ENCODE measurements around the gene FOSL1. TPM values are rescaled to one million over a fixed set of nuclear protein-coding genes. Genes with fewer than 3 reads are reported as not detected.

The FOSL1 gene
- total RNA-seq, 2 donors from 2014 or later = 18.7 to 24.8 TPM

GRCh38 chr11:65869643-65870306, 30.4 kb downstream of the FOSL1 start:
- Mint-ChIP-seq H3K27me3 (no peaks in the 10 kb centered on the region), H3K9me3 (no peaks in the 10 kb centered on the region), H3K4me1 (peaks cover 4% of the 10 kb centered on the region), H3K27ac (peak overlapping the region; percentile 46), H3K36me3 (ENCODE audit: low read depth) (peaks cover 32% of the 10 kb centered on the region), H3K4me3 (no peak overlapping the region)
- no peak for ATAC-seq (replicated peaks)

GRCh38 chr11:65868907-65869306, 31.3 kb downstream of the FOSL1 start:
- no peak for ATAC-seq (replicated peaks)
- H3K27me3 Mint-ChIP-seq = no peaks in the 10 kb centered on the region
- H3K27ac Mint-ChIP-seq = peak overlapping the region; percentile 46
- H3K4me1 Mint-ChIP-seq = peaks cover 4% of the 10 kb centered on the region
- no peak overlapping the region for H3K4me3 Mint-ChIP-seq
- peaks cover 40% of the 10 kb centered on the region for H3K36me3 Mint-ChIP-seq (ENCODE audit: low read depth)
- H3K9me3 Mint-ChIP-seq = no peaks in the 10 kb centered on the region

- H3K4me1 Mint-ChIP-seq = peaks cover 4% of the 10 kb centered on the region
Observed at GRCh38 chr11:65868076-65868667, 32.0 kb downstream of the FOSL1 start.

GRCh38 chr11:65867284-65868071, 32.7 kb downstream of the FOSL1 start:
- Mint-ChIP-seq H3K36me3 (ENCODE audit: low read depth) (peaks cover 48% of the 10 kb centered on the region), H3K27ac (no peak overlapping the region)

More at GRCh38 chr11:65868076-65868667, 32.0 kb downstream of the FOSL1 start:
- Mint-ChIP-seq H3K4me3 (no peak overlapping the region), H3K27me3 (no peaks in the 10 kb centered on the region), H3K36me3 (ENCODE audit: low read depth) (peaks cover 44% of the 10 kb centered on the region), H3K9me3 (no peaks in the 10 kb centered on the region), H3K27ac (no peak overlapping the region)
- ATAC-seq (replicated peaks) = no peak

GRCh38 chr11:65866509-65867283, 33.5 kb downstream of the FOSL1 start:
- Mint-ChIP-seq H3K4me1 (peaks cover 10% of the 10 kb centered on the region), H3K36me3 (ENCODE audit: low read depth) (peaks cover 55% of the 10 kb centered on the region), H3K4me3 (no peak overlapping the region), H3K27ac (no peak overlapping the region), H3K9me3 (no peaks in the 10 kb centered on the region), H3K27me3 (no peaks in the 10 kb centered on the region)
- no peak for ATAC-seq (replicated peaks)

More at GRCh38 chr11:65867284-65868071, 32.7 kb downstream of the FOSL1 start:
- no peak overlapping the region for H3K4me3 Mint-ChIP-seq
- ATAC-seq (replicated peaks) = no peak
- no peaks in the 10 kb centered on the region for H3K27me3 Mint-ChIP-seq
- H3K4me1 Mint-ChIP-seq = peaks cover 10% of the 10 kb centered on the region
- H3K9me3 Mint-ChIP-seq = no peaks in the 10 kb centered on the region

- H3K27ac Mint-ChIP-seq = no peak overlapping the region
- no peak overlapping the region for H3K4me3 Mint-ChIP-seq
- ATAC-seq (replicated peaks) = no peak
- peaks cover 10% of the 10 kb centered on the region for H3K4me1 Mint-ChIP-seq
- no peaks in the 10 kb centered on the region for H3K27me3 Mint-ChIP-seq
- no peaks in the 10 kb centered on the region for H3K9me3 Mint-ChIP-seq
- H3K36me3 Mint-ChIP-seq (ENCODE audit: low read depth) = peaks cover 65% of the 10 kb centered on the region
Observed at GRCh38 chr11:65865550-65866172, 34.5 kb downstream of the FOSL1 start.

- Mint-ChIP-seq H3K4me3 (no peak overlapping the region), H3K27ac (no peak overlapping the region), H3K27me3 (no peaks in the 10 kb centered on the region), H3K36me3 (ENCODE audit: low read depth) (peaks cover 71% of the 10 kb centered on the region), H3K4me1 (peaks cover 10% of the 10 kb centered on the region), H3K9me3 (no peaks in the 10 kb centered on the region)
- ATAC-seq (replicated peaks) = no peak
Observed at GRCh38 chr11:65864706-65865471, 35.3 kb downstream of the FOSL1 start.

- no peak overlapping the region for H3K27ac Mint-ChIP-seq
- no peaks in the 10 kb centered on the region for H3K9me3 Mint-ChIP-seq
- H3K36me3 Mint-ChIP-seq (ENCODE audit: low read depth) = peaks cover 72% of the 10 kb centered on the region
- H3K27me3 Mint-ChIP-seq = no peaks in the 10 kb centered on the region
- ATAC-seq (replicated peaks) = no peak
- peaks cover 10% of the 10 kb centered on the region for H3K4me1 Mint-ChIP-seq
- no peak overlapping the region for H3K4me3 Mint-ChIP-seq
Observed at GRCh38 chr11:65863889-65864705, 36.1 kb downstream of the FOSL1 start.

- Mint-ChIP-seq H3K4me3 (peak overlapping the region; percentile 89), H3K27ac (peak overlapping the region; percentile 78), H3K27me3 (no peaks in the 10 kb centered on the region), H3K36me3 (ENCODE audit: low read depth) (peaks cover 73% of the 10 kb centered on the region), H3K9me3 (no peaks in the 10 kb centered on the region), H3K4me1 (peaks cover 10% of the 10 kb centered on the region)
- no peak for ATAC-seq (replicated peaks)
Observed at GRCh38 chr11:65862941-65863888, 37.0 kb downstream of the FOSL1 start.

GRCh38 chr11:65862191-65862735, 37.9 kb downstream of the FOSL1 start:
- Mint-ChIP-seq H3K9me3 (no peaks in the 10 kb centered on the region), H3K4me3 (peak overlapping the region; percentile 89), H3K36me3 (ENCODE audit: low read depth) (peaks cover 74% of the 10 kb centered on the region), H3K27me3 (no peaks in the 10 kb centered on the region), H3K27ac (peak overlapping the region; percentile 78), H3K4me1 (peaks cover 10% of the 10 kb centered on the region)
- no peak for ATAC-seq (replicated peaks)

GRCh38 chr11:65861533-65862183, 38.5 kb downstream of the FOSL1 start:
- peaks cover 74% of the 10 kb centered on the region for H3K36me3 Mint-ChIP-seq (ENCODE audit: low read depth)
- no peaks in the 10 kb centered on the region for H3K9me3 Mint-ChIP-seq
- no peak for ATAC-seq (replicated peaks)
- H3K27ac Mint-ChIP-seq = peak overlapping the region; percentile 89
- H3K4me3 Mint-ChIP-seq = peak overlapping the region; percentile 89
- H3K27me3 Mint-ChIP-seq = no peaks in the 10 kb centered on the region
- H3K4me1 Mint-ChIP-seq = peaks cover 13% of the 10 kb centered on the region

Data from activated T-helper 17 cell treated with anti-CD3 and anti-CD28 coated beads, Interleukin-2, amount 50 U/mL, for 72 hours (primary cell).